ENCODE data around the gene TMEM183A.

Gene TMEM183A

GRCh38 chr1:203072002-203072602 is 64.9 kb downstream of the TMEM183A start:
- no peak for DNase-seq (ENCODE audit: low spot score)

GRCh38 chr1:203072911-203073310 is 65.7 kb downstream of the TMEM183A start:
- no peak for DNase-seq (ENCODE audit: low spot score)

- no peak for DNase-seq (ENCODE audit: low spot score)
These were observed 66.3 kb downstream of the TMEM183A start for GRCh38 chr1:203073469-203073868.
